HepG2 (cell line): ENCODE results near the gene SEPTIN10. TPM values are rescaled to one million over a fixed set of nuclear protein-coding genes. Genes with fewer than 3 reads are reported as not detected.
"Not testable (repeated sequence)": the region's sequence is repeated elsewhere in the genome, so short reads cannot be mapped to it uniquely, and the experiment has no call there.

Experiments used
- ATAC-seq: fragments of 200-7000 bp; cut with Tn5 transposase; 3 replicates; pipeline ENCODE4 v1.9.1; 2020; ENCODE audit warnings: mild to moderate bottlenecking, moderate library complexity
- BruUV-seq: library from RNA; stranded (reverse); fragments of 400-500 nt; replicated peaks from 2 replicates; lab custom pipeline; 2021; lab: Mats Ljungman, UMichigan
- CTCF ChIA-PET: fragments of 300-600 bp; formaldehyde crosslinking; extraction: SDS; loops from one replicate; lab custom pipeline; 2021; ENCODE audit warnings: low total read pairs, inconsistent platforms, low intra/inter-chr PET ratio; lab: Yijun Ruan, JAX
- POLR2A ChIA-PET: fragments of 350-600 bp; sonication (Branson Sonifier 250); formaldehyde crosslinking; loops from one replicate; lab custom pipeline; 2020; ENCODE audit warnings: antibody characterized with exemption, inconsistent platforms; lab: Yijun Ruan, JAX
- DNase-seq: peaks from one replicate; pipeline ENCODE4 v3.0.0-alpha.2; 2015; ENCODE audit warnings: low spot score
- FAIRE-seq: peaks from 3 replicates; lab custom pipeline; 2011; peaks lifted over from hg19 to GRCh38; lab: Jason Lieb, UNC
- H2AFZ ChIP-seq: one replicate; pipeline ENCODE4 v1.6.1; 2011; ENCODE audit warnings: low read length, inconsistent platforms
- H3K27ac ChIP-seq: fragments of 300-600 bp; 3 replicates; pipeline ENCODE4 v1.8.0; 2011; ENCODE audit warnings: mixed run types, mild to moderate bottlenecking, mixed read lengths, low read length, inconsistent platforms; ENCODE audit not compliant: insufficient read depth; ENCODE audit errors: extremely low read length
- H3K27me3 ChIP-seq, 2 experiments: fragments of 200-600 bp in 1 of 2; 2 replicates in 1 of 2; 3 replicates in 1 of 2; pipeline versions ENCODE4 v1.6.0 to v1.8.0; 2011; ENCODE audit warnings: low read length in 2 of 2, mild to moderate bottlenecking in 2 of 2, moderate library complexity in 2 of 2, inconsistent platforms in 1 of 2; ENCODE audit not compliant: insufficient read depth in 2 of 2, control insufficient read depth in 1 of 2
- H3K36me3 ChIP-seq, 2 experiments: fragments of 200-600 bp in 1 of 2; replicated peaks in 1 of 2; 2 replicates in 1 of 2; 3 replicates in 1 of 2; pipeline versions ENCODE4 v1.5.1 to v1.8.0; 2011; ENCODE audit warnings: low read length in 2 of 2, inconsistent platforms in 1 of 2; ENCODE audit not compliant: insufficient read depth in 2 of 2, control insufficient read depth in 1 of 2
- H3K4me1 ChIP-seq: 2 replicates; pipeline ENCODE4 v1.5.1; 2012; ENCODE audit warnings: low read length, inconsistent platforms; ENCODE audit not compliant: insufficient read depth
- H3K4me2 ChIP-seq: 2 replicates; pipeline ENCODE4 v1.6.0; 2011; ENCODE audit warnings: low read depth, low read length, inconsistent platforms
- H3K4me3 ChIP-seq, 3 experiments: fragments of 200-600 bp in 1 of 3; sonication (generic), shearing (Covaris generic) in 1 of 3; replicated peaks in 1 of 3; 2 replicates each; pipeline ENCODE4 v1.5.1; 2011 to 2016; ENCODE audit warnings: low read length in 3 of 3, inconsistent platforms in 2 of 3, low read depth in 2 of 3, mild to moderate bottlenecking in 2 of 3, control low read depth in 1 of 3, mixed read lengths in 1 of 3; ENCODE audit not compliant: insufficient read depth in 1 of 3
- H3K79me2 ChIP-seq: one replicate; pipeline ENCODE4 v1.6.1; 2011; ENCODE audit warnings: low read length, inconsistent platforms; ENCODE audit not compliant: insufficient read depth
- H3K9ac ChIP-seq: 2 replicates; pipeline ENCODE4 v1.6.0; 2011; ENCODE audit warnings: mild to moderate bottlenecking, low read depth, low read length, inconsistent platforms; ENCODE audit not compliant: insufficient read depth
- H3K9me3 ChIP-seq: 2 replicates; pipeline ENCODE4 v1.5.1; 2012; ENCODE audit warnings: mild to moderate bottlenecking, low read length
- H4K20me1 ChIP-seq: 2 replicates; pipeline ENCODE4 v1.6.0; 2011; ENCODE audit warnings: inconsistent platforms, mild to moderate bottlenecking, low read length, moderate library complexity; ENCODE audit not compliant: insufficient read depth
- FOSL2 ChIP-seq: sonication (generic); formaldehyde crosslinking; IDR thresholded peaks from 2 replicates; pipeline ENCODE4 v1.4.0; 2020; ENCODE audit warnings: missing genetic modification reagents
- HNF4A ChIP-seq: sonication (generic); formaldehyde crosslinking; IDR thresholded peaks from 2 replicates; pipeline ENCODE4 v1.4.0; 2020; ENCODE audit warnings: missing genetic modification reagents
- TBL1XR1 ChIP-seq: fragments of 150-350 bp; IDR thresholded peaks from 2 replicates; pipeline ENCODE4 v1.6.1; 2014; ENCODE audit warnings: borderline replicate concordance, low read length; ENCODE audit not compliant: partially characterized antibody
- ZNF431 ChIP-seq: sonication (generic); formaldehyde crosslinking; IDR thresholded peaks from 2 replicates; pipeline ENCODE4 v1.9.0; 2022; ENCODE audit warnings: missing genetic modification reagents, low read depth, mild to moderate bottlenecking, borderline replicate concordance
- ZNF646 ChIP-seq: sonication (generic); formaldehyde crosslinking; IDR thresholded peaks from 2 replicates; pipeline ENCODE4 v1.9.0; 2021; ENCODE audit warnings: mild to moderate bottlenecking, missing genetic modification reagents
- ZNF891 ChIP-seq: sonication (generic); formaldehyde crosslinking; IDR thresholded peaks from 2 replicates; pipeline ENCODE4 v1.5.0; 2020; ENCODE audit warnings: mild to moderate bottlenecking, missing genetic modification reagents
- WGBS: methylation state at CpG from one replicate; pipeline ENCODE4 v1.1.6; 2017; ENCODE audit warnings: low lambda C conversion rate; 5-methylcytosine and 5-hydroxymethylcytosine counted together
- in situ Hi-C: cut with HindIII; loops from 2 replicates; pipeline ENCODE4 v1.10.0; 2017; ENCODE audit warnings: low pct_unique_long_range_greater_than_20kb; ENCODE audit not compliant: extremely low pct_ligation_motif_present
- intact Hi-C: fragments of 100-400 bp; cut with micrococcal nuclease; formaldehyde crosslinking; loops from one replicate; pipeline ENCODE4 v1.10.0; 2022; ENCODE audit not compliant: unreplicated experiment
- polyA plus RNA-seq, 8 experiments: library from polyadenylated mRNA; depleted of rRNA in 3 of 8; stranded (reverse) in 7 of 8; unstranded in 1 of 8; fragments of >200 nt; fragmentation: Illumina TruSeq in 4 of 8; extraction: Trizol in 4 of 8; gene quantifications; 2 replicates each; pipeline versions ENCODE4 v1.2.1 to v1.2.3, GENCODE V29; 2011 to 2016; ENCODE audit warnings: low read depth in 4 of 8, missing spikeins in 1 of 8, mixed read lengths in 1 of 8; ENCODE audit not compliant: insufficient read depth in 1 of 8
- total RNA-seq, 5 experiments: library from RNA; depleted of rRNA; stranded (reverse); fragments of >200 nt; fragmentation: Illumina TruSeq; extraction: Trizol; gene quantifications; 2 replicates each; pipeline ENCODE4 v1.2.3, GENCODE V29; 2016; ENCODE audit warnings: low read depth in 1 of 5

The SEPTIN10 gene
- total and polyA plus RNA-seq, 2 of the 13 experiments (the other 11 are each of a cell fraction or from before 2014, with no cell fraction given): 45.8 to 67.5 TPM

GRCh38 chr2:109537565-109538222 is 76.1 kb downstream of the SEPTIN10 start (continued):
- TF ChIP-seq ZNF646: peak; percentile 94
- TF ChIP-seq TBL1XR1: no peak
- TF ChIP-seq FOSL2 (CRISPR knock-in tag): peak; percentile 61
- peak; percentile 59 for TF ChIP-seq HNF4A
- 0 out of 2 replicates have a peak, but pooled peaks have one; percentile 19 for TF ChIP-seq ZNF891 (CRISPR knock-in tag)

GRCh38 chr2:109536556-109536955 is 77.2 kb downstream of the SEPTIN10 start:
- intact Hi-C loops, H2AFZ ChIP-seq, H3K36me3 ChIP-seq, H3K9ac ChIP-seq, BruUV-seq, DNase-seq, H3K4me2 ChIP-seq, H3K9me3 ChIP-seq, H3K79me2 ChIP-seq, in situ Hi-C loops, CTCF ChIA-PET, H3K4me3 ChIP-seq, ATAC-seq, H3K27ac ChIP-seq, FAIRE-seq, H4K20me1 ChIP-seq, POLR2A ChIA-PET: not testable (repeated sequence)
- H3K4me1 ChIP-seq: peaks cover 39% of the 10 kb centered on the region
- WGBS: 73% methylated on average over 3 of the region's 3 CpGs
- peaks cover 3 to 25% of the 10 kb centered on the region in 2 experiments for H3K27me3 ChIP-seq
- peak; percentile 63; the same call in 1 of the 2 replicates for TF ChIP-seq ZNF431 (CRISPR knock-in tag)
